NT2/D1 (cell line): Measurements from ENCODE around the gene CNBD2.

Experiments used
- SUZ12 ChIP-seq: IDR thresholded peaks from 2 replicates; pipeline ENCODE4 v1.6.1; 2011; ENCODE audit not compliant: insufficient read length, insufficient read depth; ENCODE audit errors: extremely low read depth
- YY1 ChIP-seq: IDR thresholded peaks from 2 replicates; pipeline ENCODE4 v1.6.1; 2011; ENCODE audit not compliant: insufficient read length, insufficient read depth
- ZNF274 ChIP-seq: IDR thresholded peaks from 2 replicates; pipeline ENCODE4 v1.6.1; 2011; ENCODE audit warnings: mild to moderate bottlenecking, low read depth, low read length

GRCh38 chr20:35967979-35968640, at the start of gene CNBD2:
- no peak for TF ChIP-seq SUZ12
- TF ChIP-seq ZNF274 = no peak
- no peak for TF ChIP-seq YY1
